Activated CD4-positive, alpha-beta T cell treated with anti-CD3 and anti-CD28 coated beads, Interleukin-2, Interleukin-6, amounts not matched to agents 100 ng/mL and 50 ng/mL, durations not matched to agents 16 hours and 8 hours (primary cell): ENCODE data around the gene CDH11.

Experiments
- DNase-seq: peaks from one replicate; pipeline ENCODE4 v3.0.0-alpha.2; 2020

CDH11 gene

DNA sequence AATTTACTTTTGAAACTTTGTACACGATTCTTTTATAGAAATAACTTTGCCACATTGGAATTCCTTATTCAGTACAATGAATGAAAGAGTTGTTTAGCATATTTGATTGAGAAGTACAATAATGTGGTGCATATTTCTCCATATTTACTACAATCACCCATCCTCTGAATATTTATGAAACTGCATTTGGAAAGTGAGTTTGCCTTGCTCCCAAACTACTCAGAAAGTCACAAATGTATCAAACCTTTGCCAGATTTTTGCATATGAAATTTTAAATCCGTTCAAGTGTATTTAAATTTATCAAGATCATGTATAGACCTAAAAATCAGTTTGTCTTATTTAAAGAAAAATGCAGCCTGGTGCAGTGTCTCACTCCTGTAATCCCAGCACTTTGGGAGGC lies 148.7 kb downstream of the CDH11 start:
- no peak for DNase-seq

DNA sequence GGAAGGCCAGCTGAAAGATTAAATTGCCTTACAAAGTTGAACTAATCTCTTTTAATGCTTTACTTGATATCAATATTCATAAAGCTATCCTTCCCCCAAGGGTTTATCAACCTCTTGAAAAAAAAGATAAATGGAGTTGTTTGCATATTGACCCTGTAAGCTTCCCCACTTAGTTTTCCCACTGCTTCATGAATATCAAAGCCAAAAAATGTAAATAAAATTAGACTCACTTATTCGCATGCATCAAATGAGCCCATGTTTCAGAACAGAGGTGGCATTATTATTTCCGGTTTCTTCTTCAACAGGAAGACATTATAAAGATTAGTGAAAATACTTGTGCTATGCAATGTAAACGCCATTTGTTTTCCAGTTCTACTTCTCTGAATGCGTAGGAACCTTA lies 150.7 kb downstream of the CDH11 start:
- DNase-seq: no peak

DNA sequence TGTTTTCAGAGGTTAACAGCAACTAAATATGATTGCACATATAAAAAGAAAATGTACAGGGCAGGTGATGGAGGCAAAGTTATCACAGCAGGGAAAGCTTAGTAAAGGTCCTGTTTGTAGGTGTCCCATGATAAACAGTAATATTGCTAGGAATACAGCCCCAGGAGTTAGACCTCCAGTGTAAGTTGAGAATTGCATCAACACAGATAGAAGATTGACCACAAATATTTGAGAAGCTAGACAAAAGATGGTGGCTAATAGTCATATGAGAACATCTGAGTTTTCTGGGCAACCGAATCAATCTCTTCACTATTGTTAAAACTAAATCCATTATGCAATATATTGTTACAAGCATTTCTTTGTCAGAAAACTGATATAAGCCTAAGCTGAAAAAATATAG lies 152.6 kb downstream of the CDH11 start:
- DNase-seq: no peak

DNA sequence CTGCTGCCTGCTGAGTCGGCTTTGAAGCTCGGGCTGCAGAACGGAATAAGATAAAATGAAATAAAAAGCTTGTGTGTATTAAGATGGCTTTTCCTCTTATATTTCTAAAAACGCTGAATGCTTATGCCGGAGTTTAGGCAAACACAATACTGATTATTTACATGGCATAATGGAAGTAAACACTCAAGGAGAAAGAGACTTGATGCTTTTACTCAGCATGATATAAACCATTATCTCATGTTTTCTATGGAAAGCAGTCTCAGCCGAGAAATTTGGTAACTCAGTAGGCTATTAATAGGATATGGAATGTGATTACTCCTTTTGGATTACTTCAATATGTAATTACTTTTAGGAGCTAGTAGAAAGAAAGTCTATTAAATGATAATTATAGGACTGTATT lies 153.3 kb downstream of the CDH11 start:
- no peak for DNase-seq

DNA sequence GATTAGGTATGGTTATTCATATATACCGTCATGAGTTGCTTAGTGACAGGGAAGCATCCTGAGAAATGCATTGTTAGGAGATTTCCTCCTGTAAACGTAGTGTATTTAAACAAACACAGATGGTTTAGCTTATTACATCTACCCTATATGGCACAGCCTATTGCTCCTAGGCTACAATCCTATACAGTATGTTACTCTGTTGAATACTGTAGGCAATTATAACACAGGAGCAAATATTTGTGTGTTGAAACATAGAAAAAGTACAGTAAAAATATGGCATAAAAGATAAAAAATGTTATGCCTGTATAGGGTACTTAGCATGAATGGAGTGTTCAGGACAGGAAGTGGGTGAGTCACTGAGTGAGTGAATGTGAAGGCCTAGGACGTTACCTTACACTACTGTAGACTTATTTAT lies 157.7 kb downstream of the CDH11 start:
- DNase-seq: no peak

DNA sequence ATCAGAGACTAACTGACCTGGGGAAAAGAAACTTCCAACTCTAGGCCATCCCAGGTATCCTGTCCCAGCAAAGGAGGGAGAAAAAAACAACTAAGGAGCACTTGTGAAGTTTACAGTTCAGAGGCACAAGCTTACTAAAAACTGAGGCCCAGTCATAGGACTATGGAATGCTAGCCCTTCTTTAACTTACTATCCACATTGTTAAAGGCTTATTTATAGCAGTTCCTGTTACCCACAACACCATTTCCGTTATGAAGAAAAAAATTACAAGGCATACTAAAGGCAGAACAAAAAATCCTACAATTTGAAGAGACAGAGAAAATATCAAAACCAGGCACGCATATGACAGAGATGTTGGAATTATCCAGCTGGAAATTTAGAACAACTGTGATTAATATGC lies 159.1 kb downstream of the CDH11 start:
- DNase-seq: no peak

DNA sequence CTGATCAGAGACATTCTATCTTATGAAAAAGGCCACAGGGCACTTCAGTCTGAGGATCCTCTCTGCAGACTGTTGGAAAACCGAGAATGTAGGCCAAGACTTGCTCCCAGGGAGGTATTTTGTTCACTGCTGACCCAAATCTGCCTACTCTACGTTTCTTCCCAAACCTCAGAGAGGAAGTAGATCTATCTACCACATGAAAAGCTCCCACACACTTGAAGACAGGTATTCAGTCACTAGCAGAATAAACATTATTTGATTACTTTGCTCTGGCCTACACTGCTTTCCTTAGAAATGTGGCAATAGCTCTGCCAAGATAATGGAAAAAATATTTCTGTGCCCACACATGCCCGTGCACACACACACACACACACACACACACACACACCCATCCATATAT lies 164.6 kb downstream of the CDH11 start:
- no peak for DNase-seq

DNA sequence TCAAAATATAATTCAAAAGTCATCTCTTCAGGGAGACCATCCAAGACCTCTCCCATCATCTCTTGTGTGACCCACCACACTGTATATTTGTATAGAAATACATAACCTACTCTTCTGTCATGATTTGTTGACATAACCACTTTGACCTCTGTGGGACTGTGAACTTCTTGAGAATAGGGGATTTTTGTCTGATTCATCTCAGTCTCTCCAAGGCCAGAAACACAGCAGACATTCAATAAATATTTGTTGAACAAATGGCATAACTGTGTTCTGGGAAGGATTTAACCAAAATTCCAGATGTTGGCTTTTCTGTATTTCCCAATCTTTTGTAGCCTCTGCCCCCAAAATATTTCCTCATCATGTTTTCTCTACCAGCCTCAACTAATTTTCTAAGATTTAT lies 169.7 kb downstream of the CDH11 start:
- DNase-seq: no peak

DNA sequence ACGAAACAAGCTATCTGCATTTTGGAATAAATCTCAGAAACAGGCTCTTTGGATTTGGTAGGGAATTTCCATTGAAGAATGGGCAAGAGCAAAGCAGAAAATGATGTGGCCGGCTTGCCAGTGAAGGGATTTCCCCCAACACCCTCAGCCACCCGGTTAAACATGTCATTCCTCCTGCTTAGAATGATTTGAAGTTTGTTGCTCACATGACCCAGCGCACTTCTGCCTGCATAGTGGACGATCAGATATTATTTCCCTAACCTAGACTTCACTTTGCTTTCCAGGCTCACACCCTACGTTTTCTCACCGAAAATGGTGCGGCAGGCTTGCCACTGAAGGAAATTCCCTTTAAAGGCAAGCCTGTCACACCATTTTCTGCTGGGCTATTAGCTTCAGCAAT lies 170.7 kb downstream of the CDH11 start:
- DNase-seq: no peak

DNA sequence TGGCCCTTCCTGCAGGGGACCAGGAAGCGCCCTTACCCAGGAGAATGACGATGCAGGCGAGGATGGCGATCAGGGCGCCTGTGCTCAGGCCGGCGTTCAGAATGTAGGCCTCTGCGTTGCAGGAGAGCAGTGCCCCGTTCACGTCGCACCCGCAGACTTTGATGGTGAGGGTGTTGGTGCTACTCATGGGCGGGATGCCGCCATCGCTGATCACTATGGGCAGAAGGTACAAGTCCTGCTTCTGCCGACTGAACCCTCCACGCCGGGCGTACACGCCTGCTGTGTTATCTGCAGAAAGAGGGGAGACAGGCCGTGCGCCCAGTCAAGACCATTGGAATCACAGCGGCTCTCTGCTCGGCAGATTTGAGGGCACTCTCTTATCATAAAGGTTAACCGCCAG lies 171.1 kb downstream of the CDH11 start:
- no peak for DNase-seq

DNA sequence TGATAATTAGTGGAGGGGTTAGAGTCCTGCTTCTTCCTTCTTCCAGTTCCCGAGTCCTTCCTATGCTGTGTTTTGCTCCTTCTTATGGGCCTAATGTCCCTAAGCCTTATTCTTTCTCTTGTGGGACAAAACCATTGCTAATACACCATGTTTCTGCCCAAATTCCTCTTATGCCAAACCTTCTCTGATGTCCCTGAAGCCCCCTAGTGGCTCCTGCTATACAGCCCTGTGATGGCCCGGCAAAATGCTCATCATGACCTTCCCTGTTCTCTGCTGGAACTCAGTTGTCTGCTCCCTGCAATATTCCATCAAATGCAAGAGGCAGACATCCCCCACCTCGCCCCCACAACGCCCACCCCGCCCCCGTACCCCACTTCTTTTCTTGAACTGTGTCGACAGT lies 171.6 kb downstream of the CDH11 start:
- DNase-seq: no peak

DNA sequence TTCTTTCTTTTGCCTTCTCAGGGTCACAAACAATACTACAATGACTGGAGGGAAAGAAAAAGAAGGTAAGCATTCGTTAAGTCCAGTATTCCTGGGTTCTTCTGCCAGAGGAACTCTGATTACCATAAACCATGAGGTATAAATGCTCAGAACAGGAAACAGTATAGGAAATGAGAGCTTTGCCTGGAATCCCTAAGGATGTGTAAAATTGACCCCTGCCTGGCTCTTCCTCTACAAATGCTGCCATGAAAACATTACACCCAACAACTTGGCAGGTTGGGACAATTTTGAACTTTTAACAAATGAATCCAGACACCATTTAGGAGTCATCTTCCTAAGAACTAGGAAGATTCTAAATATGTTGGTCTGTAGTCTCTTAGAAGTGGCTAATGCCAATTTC lies 173.8 kb downstream of the CDH11 start:
- no peak for DNase-seq

DNA sequence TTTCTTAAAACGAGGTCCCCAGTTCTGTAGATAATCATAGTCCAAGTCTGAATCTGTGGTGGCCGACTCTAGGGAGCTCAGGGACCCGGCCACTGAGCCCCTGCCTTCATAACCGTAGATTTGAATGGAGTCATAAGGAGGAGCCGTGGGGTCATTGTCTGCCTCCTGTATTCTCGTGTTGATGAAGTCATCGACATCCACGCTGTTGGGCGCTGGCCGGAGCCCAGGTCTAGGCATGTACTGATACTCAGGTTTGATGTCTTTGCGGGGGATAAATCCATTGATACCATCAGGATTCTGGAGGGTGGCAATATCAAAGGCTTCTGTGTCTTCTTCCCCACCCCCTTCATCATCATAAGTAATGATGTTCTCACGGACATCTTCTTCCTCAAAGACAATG lies 174.2 kb downstream of the CDH11 start:
- no peak for DNase-seq

DNA sequence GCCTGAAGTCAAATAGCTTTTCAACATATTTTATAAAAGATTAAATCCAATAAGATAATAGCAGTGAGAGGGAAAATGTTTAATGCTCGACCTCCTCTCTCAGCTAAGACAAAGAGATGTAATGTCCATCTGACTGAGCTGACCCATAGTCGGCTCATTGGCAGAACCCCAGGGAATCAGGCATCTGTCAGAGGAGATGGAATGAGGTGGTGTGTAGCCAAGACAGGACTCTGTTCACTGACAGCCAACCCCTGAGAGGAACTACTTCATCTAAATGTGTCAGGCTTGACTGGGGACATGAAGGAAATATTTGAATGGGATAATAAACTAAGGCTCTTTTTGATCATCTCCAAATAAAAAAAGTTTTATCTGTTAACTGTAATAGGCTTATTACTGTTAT lies 188.0 kb downstream of the CDH11 start:
- no peak for DNase-seq

DNA sequence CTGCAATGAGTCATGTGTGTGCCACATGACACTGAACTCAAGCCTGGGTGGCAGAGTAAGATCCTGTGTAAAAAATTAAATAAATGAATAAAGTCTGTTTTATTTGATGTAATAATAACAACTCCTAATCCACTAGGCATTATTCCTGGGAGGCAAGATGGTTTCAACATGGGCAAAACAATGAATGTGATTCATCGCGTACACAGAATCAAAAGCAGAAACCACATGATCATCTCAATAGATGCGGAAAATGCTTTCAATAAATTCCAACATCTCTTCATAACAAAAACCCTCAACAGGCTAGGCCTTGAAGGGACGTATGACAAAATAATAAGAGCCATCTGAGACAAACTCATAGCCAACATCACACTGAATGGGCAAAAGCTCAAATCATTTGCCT lies 195.4 kb downstream of the CDH11 start:
- DNase-seq: no peak

DNA sequence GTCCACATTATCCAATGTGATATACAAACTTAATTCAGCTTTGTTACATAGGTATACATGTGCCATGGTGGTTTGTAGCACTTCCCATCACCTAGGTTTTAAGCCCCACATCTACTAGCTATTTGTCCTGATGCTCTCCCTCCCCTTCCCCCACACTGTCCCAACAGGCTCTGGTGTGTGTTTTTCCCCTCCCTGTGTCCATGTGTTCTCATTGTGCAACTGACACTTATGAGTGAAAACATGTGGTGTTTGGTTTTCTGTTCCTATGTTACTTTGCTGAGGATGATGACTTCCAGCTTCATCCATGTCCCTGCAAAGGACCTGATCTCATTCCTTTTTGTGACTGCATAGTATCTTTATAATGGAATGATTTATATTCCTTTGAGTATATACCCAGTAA lies 196.7 kb downstream of the CDH11 start:
- no peak for DNase-seq

DNA sequence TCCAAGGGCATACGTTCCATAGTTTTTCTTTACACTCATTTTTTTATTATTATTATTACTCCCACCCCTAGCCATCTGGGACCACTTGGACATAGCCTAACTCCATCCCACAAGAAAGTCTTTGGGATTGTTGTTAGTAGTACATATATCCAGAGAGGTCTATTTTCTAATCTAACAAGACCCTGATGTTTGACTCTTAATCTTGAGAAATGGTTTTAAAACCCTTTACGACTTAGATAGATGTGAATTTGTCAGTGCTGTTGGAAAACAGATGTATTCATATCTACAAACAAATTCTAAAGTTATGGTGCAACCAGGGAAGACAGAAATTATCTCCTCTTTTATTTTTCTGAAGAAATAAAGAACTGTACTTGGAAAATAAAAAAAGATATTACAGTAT lies 197.8 kb downstream of the CDH11 start:
- no peak for DNase-seq

DNA sequence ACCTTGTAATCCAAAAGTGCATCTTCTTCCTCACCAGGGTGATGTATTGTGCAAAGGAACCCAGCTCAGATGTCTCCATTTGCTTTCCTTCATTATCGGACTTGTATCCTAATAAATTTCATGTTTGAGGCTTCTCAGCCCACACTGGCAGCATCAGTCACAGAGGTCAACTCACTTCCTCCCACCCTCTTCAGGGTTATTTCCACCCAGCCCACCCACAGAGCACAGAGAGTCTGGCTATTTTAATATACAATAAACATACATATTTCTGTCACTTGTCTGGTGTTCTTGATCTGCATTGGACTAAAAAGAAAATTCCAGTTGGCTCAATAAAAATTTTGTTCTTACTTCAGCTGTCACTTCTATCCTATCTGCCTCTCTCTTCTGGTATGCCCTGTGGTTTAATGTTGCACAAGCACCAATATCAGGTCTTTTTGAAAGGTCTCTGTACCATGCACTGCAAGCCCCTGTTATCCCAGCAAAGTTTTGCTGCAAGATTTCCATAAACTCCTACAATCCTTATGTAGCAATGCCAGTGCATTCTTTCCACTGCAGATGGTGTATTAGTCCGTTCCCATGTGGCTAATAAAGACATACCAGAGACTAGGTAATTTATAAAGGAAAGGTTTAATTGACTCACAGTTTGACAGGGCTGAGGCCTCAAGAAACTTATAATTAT lies 201.8 kb downstream of the CDH11 start:
- DNase-seq: no peak

DNA sequence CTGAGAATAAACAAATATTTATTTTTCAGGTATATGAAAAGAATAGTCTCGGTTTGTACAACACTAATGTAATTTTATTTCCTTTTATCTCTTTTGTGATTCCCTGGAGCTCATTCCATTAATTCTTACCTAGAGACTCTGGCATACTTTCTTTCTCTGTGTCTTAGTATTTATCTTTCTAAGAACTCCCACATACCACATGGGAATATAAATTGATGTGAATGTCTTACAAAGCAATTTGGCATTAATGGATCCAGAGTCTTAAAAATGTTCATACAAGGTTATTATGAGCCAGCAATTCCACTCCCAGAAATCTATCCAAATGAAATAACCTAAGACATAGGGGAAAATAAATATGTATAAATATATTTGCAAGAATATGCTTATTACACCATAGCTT lies 202.7 kb downstream of the CDH11 start:
- no peak for DNase-seq

DNA sequence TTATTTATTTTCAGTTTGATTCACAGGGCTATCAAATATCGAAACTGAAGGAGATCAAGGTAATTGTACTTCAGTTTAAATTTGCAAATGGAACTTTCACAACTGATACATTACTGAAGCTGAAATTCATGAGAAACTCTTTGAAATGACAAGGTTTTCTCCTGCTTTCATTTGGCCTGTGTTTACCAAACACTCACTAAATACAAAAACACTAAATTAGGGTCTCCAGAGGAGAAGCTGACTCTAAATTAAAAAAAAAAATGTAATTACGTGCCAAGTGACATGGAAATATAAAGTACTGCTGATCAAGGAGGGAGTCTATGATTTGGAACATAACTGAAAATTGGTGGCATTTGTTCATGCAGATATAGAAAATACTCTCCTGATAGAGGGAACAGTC lies 205.8 kb downstream of the CDH11 start:
- no peak for DNase-seq

DNA sequence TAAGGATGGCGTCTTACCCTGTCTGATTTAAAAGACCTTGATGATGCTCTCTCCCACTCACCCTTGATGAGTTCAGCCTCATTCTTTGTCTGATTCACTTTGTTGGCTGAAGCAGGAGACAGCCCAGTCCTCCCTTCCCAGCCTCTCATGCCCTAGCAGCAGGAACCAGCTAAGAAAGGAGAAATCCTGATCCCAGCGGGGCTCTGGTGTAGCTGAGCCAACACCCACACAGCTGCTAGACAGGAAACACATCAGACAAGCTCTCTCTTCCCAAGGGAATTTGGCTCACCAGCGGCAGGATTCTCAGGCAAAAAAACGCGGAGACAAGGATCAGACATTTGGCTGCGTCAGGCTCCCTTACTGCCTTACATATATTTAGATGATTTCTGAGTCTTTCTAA lies 211.5 kb downstream of the CDH11 start:
- no peak for DNase-seq

DNA sequence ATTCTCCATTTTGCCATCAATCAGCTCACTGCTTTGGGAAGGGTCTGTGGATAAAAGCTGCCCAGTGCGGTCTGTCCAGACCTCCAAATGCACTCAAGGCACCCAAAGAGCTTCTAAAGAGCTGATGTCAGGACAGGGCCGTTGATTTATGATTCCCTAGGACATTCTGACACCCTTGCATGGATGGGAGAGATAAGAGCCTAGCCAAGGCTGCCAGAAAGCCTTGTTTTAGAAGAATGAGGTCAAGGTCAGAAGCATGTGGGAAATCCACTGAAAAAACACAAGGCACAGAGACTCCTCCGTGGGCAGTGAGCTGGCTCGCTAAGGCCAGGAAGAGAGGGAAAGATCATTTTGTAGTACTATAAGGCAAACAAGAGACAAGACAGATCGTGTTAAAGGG lies 214.0 kb downstream of the CDH11 start:
- DNase-seq: no peak

DNA sequence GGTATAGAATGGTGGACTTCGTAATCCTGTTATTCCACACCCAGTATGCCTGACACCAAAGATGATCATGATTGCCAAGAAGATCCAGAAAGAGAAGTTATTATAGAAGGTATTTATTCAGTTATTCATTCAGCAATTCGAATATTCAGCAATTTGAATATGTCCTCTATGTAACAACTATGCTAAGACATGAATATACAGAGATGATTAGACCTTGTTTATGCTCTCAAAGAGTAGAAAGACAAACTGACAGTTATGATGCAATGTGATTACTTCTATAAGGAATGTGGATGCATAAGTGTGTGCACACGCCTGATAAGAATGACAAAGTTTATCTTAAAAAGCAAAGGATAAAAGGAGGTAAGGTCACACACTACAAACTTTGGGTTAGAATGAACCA lies 218.1 kb downstream of the CDH11 start:
- DNase-seq: no peak

DNA sequence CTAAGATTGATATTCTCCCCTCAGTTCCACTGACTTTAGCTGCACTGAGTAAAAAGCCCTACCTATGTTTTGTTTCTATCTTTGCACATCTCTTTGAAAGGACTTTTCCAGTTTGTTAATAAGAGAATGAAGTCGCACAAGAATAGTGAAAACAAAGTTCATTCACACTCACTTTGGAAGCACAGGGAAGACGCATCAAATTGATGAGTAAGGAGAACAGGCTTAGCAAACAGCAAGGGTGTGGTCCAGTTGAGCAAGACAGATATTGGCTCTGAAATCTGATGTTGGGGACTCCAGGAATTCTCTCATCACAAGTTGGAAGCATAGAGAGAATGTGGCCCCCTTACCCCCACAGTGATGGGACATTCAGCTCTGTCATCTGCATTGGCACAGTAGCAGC lies 221.3 kb downstream of the CDH11 start:
- no peak for DNase-seq

DNA sequence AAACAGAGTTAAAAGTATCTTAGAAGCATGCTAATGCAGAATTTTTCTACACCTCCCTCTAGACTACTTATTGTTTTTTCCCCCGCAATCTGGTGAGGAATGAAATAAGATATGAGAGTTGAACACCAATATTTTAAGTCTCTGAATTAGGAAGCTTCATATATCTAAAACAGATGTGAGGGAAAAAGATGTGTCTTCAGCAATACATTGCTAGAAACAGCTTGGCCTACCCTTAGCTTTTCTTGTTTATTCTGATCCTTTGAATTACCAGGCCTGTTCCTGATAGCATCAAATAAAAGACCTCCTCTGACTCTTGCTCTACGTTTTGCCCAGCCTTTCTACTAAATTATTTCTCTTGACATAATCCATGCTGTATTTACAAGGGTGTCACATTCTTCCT lies 221.8 kb downstream of the CDH11 start:
- DNase-seq: no peak

DNA sequence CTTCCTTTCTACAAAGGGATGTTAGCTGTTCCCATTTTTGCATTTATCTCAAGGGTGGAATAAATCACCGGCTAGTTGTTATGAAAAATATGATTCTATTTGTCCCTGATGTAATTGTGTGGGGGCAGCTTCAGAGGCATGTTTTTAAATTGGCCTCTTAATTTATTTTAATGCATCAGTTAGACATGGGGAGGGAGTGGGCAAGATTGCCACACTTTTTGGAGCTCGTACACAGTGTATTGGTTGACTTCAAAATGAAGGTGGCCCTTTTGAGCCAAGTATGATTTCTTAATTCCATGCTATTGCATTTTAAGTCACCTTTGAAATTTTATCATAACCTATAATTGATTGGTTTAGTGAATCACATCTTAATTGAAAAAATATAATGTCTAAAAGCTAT lies 223.7 kb downstream of the CDH11 start:
- DNase-seq: no peak
